GM23338 (cell line): ENCODE results near the gene SBF2. TPM values are rescaled to one million over a fixed set of nuclear protein-coding genes. Genes with fewer than 3 reads are reported as not detected.

Experiments used
- ATAC-seq: fragments of 200-7000 bp; cut with Tn5 transposase; 3 replicates; pipeline ENCODE4 v1.9.1; 2020
- DNase-seq: peaks from one replicate; pipeline ENCODE4 v3.0.0-alpha.2; 2015; ENCODE audit warnings: low spot score
- H2AFZ ChIP-seq: fragments of 200-600 bp; sonication (generic); 2 replicates; pipeline ENCODE4 v1.8.0; 2016; ENCODE audit warnings: antibody characterized with exemption, mild to moderate bottlenecking, moderate library complexity
- H3F3A ChIP-seq: fragments of 200-600 bp; sonication (generic); replicated peaks from 2 replicates; pipeline ENCODE4 v1.8.0; 2017; ENCODE audit warnings: antibody characterized with exemption, mixed run types, low read depth
- H3K27ac ChIP-seq: fragments of 200-600 bp; sonication (generic); 2 replicates; pipeline ENCODE4 v1.6.1; 2016; ENCODE audit warnings: low read depth
- H3K27me3 ChIP-seq: fragments of 200-600 bp; sonication (generic); 2 replicates; pipeline ENCODE4 v1.8.0; 2016; ENCODE audit warnings: mild to moderate bottlenecking, mixed run types, moderate library complexity; ENCODE audit not compliant: insufficient read depth
- H3K36me3 ChIP-seq: fragments of 200-600 bp; sonication (generic); 2 replicates; pipeline ENCODE4 v1.8.0; 2016; ENCODE audit warnings: mild to moderate bottlenecking; ENCODE audit not compliant: insufficient read depth
- H3K4me1 ChIP-seq: fragments of 200-600 bp; sonication (generic); 2 replicates; pipeline ENCODE4 v1.8.0; 2016; ENCODE audit warnings: mild to moderate bottlenecking, moderate library complexity; ENCODE audit not compliant: insufficient read depth
- H3K4me2 ChIP-seq: fragments of 200-600 bp; sonication (generic); 2 replicates; pipeline ENCODE4 v1.7.1; 2017; ENCODE audit warnings: mixed run types
- H3K4me3 ChIP-seq: fragments of 200-600 bp; sonication (generic); 2 replicates; pipeline ENCODE4 v1.6.1; 2016; ENCODE audit warnings: mixed run types
- H3K79me2 ChIP-seq: fragments of 200-600 bp; sonication (generic); replicated peaks from 2 replicates; pipeline ENCODE4 v1.8.0; 2017; ENCODE audit warnings: mild to moderate bottlenecking; ENCODE audit not compliant: insufficient read depth
- H3K9me2 ChIP-seq: fragments of 200-600 bp; sonication (generic); 2 replicates; pipeline ENCODE4 v1.8.0; 2017; ENCODE audit not compliant: insufficient read depth
- H4K20me1 ChIP-seq: fragments of 200-600 bp; sonication (generic); replicated peaks from 2 replicates; pipeline ENCODE4 v1.8.0; 2017; ENCODE audit warnings: mild to moderate bottlenecking; ENCODE audit not compliant: insufficient read depth
- H3K27ac Mint-ChIP-seq: 2 replicates; pipeline ENCODE4 v1.8.0; 2020; ENCODE audit warnings: inconsistent platforms, mild to moderate bottlenecking, moderate library complexity, mixed read lengths
- H3K27me3 Mint-ChIP-seq: 3 replicates; pipeline ENCODE4 v1.8.0; 2022; ENCODE audit warnings: low read depth, mild to moderate bottlenecking, moderate library complexity, mixed read lengths, inconsistent platforms; ENCODE audit not compliant: insufficient read depth, poor library complexity
- H3K36me3 Mint-ChIP-seq: 3 replicates; pipeline ENCODE4 v1.8.0; 2021; ENCODE audit warnings: low read depth, mild to moderate bottlenecking, inconsistent platforms, moderate library complexity, mixed read lengths
- H3K4me1 Mint-ChIP-seq: 3 replicates; pipeline ENCODE4 v1.8.0; 2020; ENCODE audit warnings: mild to moderate bottlenecking, inconsistent platforms, mixed read lengths
- H3K4me3 Mint-ChIP-seq: 3 replicates; pipeline ENCODE4 v1.8.0; 2021; ENCODE audit warnings: moderate library complexity, mild to moderate bottlenecking, inconsistent platforms, mixed read lengths
- H3K9me3 Mint-ChIP-seq: 3 replicates; pipeline ENCODE4 v1.8.0; 2020; ENCODE audit warnings: moderate library complexity, mild to moderate bottlenecking, inconsistent platforms, mixed read lengths
- CREB1 ChIP-seq: fragments of 250-450 bp; sonication (Bioruptor Pico); IDR thresholded peaks from 2 replicates; pipeline ENCODE4 v1.5.0; 2020; ENCODE audit warnings: low read depth, mild to moderate bottlenecking, moderate library complexity
- EZH2 ChIP-seq: fragments of 200-600 bp; sonication (generic); IDR thresholded peaks from one replicate; pipeline ENCODE4 v1.8.0; 2017; ENCODE audit warnings: antibody characterized with exemption, mild to moderate bottlenecking, low read depth; ENCODE audit not compliant: unreplicated experiment
- EZH2phosphoT487 ChIP-seq: fragments of 200-600 bp; sonication (generic); IDR thresholded peaks from one replicate; pipeline ENCODE4 v1.8.1; 2018; ENCODE audit warnings: antibody characterized with exemption; ENCODE audit not compliant: unreplicated experiment
- JUNB ChIP-seq: IDR thresholded peaks from one replicate; pipeline ENCODE4 v1.6.1; 2016; ENCODE audit warnings: antibody characterized with exemption; ENCODE audit not compliant: unreplicated experiment
- NANOG ChIP-seq: IDR thresholded peaks from 2 replicates; pipeline ENCODE4 v1.6.1; 2016; ENCODE audit warnings: antibody characterized with exemption, borderline replicate concordance
- POLR2AphosphoS5 ChIP-seq: IDR thresholded peaks from 2 replicates; pipeline ENCODE4 v1.6.1; 2016; ENCODE audit warnings: antibody characterized with exemption, low read depth
- STAT1 ChIP-seq: IDR thresholded peaks from one replicate; pipeline ENCODE4 v1.6.1; 2016; ENCODE audit warnings: antibody characterized with exemption; ENCODE audit not compliant: unreplicated experiment
- ZNF114 ChIP-seq: fragments of 250-450 bp; sonication (Bioruptor Pico); IDR thresholded peaks from 2 replicates; pipeline ENCODE4 v1.5.0; 2020; ENCODE audit warnings: mild to moderate bottlenecking, moderate library complexity
- ZNF331 ChIP-seq: fragments of 250-450 bp; sonication (Bioruptor Pico); IDR thresholded peaks from 2 replicates; pipeline ENCODE4 v1.5.0; 2020; ENCODE audit warnings: low read depth, mild to moderate bottlenecking, moderate library complexity
- polyA plus RNA-seq: library from polyadenylated mRNA; unstranded; fragments of >200 nt; fragmentation: Nextera tagmentation; extraction: Ambion mirVana; gene quantifications from 2 replicates; pipeline ENCODE4 v1.2.1, GENCODE V29; 2016
- total RNA-seq: library from RNA; depleted of rRNA; stranded (reverse); fragments of >200 nt; shearing (Covaris generic); gene quantifications from 2 replicates; pipeline ENCODE4 v1.2.3, GENCODE V29; 2014
- TF ChIP-seq, protein P1 (sequence below): fragments of 250-450 bp; sonication (Bioruptor Pico); IDR thresholded peaks from 2 replicates; pipeline ENCODE4 v1.5.0; 2020; ENCODE audit warnings: mild to moderate bottlenecking, moderate library complexity
- TF ChIP-seq, protein P2 (sequence below), 2 experiments: fragments of 200-600 bp in 1 of 2; sonication (generic) in 1 of 2; conservative IDR thresholded peaks; 2 replicates each; pipeline versions ENCODE4 v1.5.1 to v1.6.1; 2016 to 2017; ENCODE audit warnings: antibody characterized with exemption in 2 of 2, low read depth in 2 of 2, mild to moderate bottlenecking in 2 of 2, moderate library complexity in 1 of 2
- TF ChIP-seq, protein P3 (sequence below): IDR thresholded peaks from 2 replicates; pipeline ENCODE4 v1.6.1; 2016; ENCODE audit warnings: antibody characterized with exemption
- TF ChIP-seq, protein P4 (sequence below): IDR thresholded peaks from one replicate; pipeline ENCODE4 v1.6.1; 2018; ENCODE audit warnings: antibody characterized with exemption; ENCODE audit not compliant: unreplicated experiment

The SBF2 gene
- total and polyA plus RNA-seq, 2 experiments from 2014 or later = 25.6 to 53.5 TPM

DNA sequence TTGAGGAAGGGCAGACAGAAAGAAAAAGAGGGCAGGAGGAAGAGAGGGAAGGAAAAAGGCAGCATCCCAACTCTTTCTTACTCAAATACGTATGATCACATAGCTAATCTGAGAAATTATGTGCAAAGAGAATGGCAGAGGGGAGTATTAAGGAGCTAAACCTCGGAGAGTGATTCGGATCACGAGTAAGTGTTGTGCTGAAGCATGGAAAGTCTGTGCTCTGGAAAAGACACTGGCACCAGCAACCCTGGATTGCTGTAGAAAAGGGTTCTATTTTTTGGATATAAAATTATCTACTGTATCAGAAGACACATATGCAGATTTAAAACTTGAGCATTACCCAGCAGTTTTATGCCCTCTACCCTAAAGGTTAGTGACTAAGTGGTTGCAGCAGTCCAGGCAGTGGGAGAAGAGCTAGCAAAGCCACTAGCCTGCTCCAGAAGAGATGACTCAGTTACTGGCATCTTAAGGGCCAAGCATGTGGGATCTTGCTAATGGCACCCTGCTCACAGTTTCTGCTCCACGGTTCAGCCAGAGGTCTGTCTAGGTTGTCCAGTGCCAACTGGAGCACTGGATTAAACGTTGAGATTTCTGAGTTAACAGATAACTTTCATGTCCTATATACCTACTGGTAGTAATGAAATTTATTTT lies 478.4 kb downstream of the SBF2 start:
- Mint-ChIP-seq H3K4me1 (peaks cover 23% of the 10 kb centered on the region), H3K36me3 (peaks cover 7% of the 10 kb centered on the region; the same call in 2 of the 3 replicates), H3K4me3 (no peak overlapping the region), H3K9me3 (no peaks in the 10 kb centered on the region), H3K27ac (no peak overlapping the region), H3K27me3 (peaks cover 5% of the 10 kb centered on the region)
- Histone ChIP-seq H4K20me1 (no peaks in the 10 kb centered on the region), H3K27me3 (no peaks in the 10 kb centered on the region), H2AFZ (no peak overlapping the region), H3K4me3 (no peak overlapping the region), H3K79me2 (no peaks in the 10 kb centered on the region), H3K9me2 (no peaks in the 10 kb centered on the region), H3K4me1 (peaks cover 16% of the 10 kb centered on the region), H3K27ac (no peak overlapping the region), H3F3A (peaks cover 8% of the 10 kb centered on the region; the same call in 1 of the 2 replicates), H3K4me2 (no peak overlapping the region), H3K36me3 (peaks cover 4% of the 10 kb centered on the region; the same call in 1 of the 2 replicates)
- TF ChIP-seq STAT1 = no peak
- no peak for TF ChIP-seq POLR2AphosphoS5
- TF ChIP-seq EZH2 = no peak
- TF ChIP-seq, protein P1, sequence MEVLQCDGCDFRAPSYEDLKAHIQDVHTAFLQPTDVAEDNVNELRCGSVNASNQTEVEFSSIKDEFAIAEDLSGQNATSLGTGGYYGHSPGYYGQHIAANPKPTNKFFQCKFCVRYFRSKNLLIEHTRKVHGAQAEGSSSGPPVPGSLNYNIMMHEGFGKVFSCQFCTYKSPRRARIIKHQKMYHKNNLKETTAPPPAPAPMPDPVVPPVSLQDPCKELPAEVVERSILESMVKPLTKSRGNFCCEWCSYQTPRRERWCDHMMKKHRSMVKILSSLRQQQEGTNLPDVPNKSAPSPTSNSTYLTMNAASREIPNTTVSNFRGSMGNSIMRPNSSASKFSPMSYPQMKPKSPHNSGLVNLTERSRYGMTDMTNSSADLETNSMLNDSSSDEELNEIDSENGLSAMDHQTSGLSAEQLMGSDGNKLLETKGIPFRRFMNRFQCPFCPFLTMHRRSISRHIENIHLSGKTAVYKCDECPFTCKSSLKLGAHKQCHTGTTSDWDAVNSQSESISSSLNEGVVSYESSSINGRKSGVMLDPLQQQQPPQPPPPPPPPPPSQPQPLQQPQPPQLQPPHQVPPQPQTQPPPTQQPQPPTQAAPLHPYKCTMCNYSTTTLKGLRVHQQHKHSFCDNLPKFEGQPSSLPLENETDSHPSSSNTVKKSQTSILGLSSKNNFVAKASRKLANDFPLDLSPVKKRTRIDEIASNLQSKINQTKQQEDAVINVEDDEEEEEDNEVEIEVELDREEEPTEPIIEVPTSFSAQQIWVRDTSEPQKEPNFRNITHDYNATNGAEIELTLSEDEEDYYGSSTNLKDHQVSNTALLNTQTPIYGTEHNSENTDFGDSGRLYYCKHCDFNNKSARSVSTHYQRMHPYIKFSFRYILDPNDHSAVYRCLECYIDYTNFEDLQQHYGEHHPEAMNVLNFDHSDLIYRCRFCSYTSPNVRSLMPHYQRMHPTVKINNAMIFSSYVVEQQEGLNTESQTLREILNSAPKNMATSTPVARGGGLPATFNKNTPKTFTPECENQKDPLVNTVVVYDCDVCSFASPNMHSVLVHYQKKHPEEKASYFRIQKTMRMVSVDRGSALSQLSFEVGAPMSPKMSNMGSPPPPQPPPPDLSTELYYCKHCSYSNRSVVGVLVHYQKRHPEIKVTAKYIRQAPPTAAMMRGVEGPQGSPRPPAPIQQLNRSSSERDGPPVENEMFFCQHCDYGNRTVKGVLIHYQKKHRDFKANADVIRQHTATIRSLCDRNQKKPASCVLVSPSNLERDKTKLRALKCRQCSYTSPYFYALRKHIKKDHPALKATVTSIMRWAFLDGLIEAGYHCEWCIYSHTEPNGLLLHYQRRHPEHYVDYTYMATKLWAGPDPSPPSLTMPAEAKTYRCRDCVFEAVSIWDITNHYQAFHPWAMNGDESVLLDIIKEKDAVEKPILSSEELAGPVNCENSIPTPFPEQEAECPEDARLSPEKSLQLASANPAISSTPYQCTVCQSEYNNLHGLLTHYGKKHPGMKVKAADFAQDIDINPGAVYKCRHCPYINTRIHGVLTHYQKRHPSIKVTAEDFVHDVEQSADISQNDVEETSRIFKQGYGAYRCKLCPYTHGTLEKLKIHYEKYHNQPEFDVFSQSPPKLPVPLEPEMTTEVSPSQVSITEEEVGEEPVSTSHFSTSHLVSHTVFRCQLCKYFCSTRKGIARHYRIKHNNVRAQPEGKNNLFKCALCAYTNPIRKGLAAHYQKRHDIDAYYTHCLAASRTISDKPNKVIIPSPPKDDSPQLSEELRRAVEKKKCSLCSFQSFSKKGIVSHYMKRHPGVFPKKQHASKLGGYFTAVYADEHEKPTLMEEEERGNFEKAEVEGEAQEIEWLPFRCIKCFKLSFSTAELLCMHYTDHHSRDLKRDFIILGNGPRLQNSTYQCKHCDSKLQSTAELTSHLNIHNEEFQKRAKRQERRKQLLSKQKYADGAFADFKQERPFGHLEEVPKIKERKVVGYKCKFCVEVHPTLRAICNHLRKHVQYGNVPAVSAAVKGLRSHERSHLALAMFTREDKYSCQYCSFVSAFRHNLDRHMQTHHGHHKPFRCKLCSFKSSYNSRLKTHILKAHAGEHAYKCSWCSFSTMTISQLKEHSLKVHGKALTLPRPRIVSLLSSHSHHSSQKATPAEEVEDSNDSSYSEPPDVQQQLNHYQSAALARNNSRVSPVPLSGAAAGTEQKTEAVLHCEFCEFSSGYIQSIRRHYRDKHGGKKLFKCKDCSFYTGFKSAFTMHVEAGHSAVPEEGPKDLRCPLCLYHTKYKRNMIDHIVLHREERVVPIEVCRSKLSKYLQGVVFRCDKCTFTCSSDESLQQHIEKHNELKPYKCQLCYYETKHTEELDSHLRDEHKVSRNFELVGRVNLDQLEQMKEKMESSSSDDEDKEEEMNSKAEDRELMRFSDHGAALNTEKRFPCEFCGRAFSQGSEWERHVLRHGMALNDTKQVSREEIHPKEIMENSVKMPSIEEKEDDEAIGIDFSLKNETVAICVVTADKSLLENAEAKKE = no peak
- TF ChIP-seq NANOG = no peak
- TF ChIP-seq, protein P2, sequence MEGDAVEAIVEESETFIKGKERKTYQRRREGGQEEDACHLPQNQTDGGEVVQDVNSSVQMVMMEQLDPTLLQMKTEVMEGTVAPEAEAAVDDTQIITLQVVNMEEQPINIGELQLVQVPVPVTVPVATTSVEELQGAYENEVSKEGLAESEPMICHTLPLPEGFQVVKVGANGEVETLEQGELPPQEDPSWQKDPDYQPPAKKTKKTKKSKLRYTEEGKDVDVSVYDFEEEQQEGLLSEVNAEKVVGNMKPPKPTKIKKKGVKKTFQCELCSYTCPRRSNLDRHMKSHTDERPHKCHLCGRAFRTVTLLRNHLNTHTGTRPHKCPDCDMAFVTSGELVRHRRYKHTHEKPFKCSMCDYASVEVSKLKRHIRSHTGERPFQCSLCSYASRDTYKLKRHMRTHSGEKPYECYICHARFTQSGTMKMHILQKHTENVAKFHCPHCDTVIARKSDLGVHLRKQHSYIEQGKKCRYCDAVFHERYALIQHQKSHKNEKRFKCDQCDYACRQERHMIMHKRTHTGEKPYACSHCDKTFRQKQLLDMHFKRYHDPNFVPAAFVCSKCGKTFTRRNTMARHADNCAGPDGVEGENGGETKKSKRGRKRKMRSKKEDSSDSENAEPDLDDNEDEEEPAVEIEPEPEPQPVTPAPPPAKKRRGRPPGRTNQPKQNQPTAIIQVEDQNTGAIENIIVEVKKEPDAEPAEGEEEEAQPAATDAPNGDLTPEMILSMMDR (conservative IDR thresholded peaks at IDR 0.05; ENCODE audit: low read depth in 2 of 2) = no peak
- TF ChIP-seq, protein P3, sequence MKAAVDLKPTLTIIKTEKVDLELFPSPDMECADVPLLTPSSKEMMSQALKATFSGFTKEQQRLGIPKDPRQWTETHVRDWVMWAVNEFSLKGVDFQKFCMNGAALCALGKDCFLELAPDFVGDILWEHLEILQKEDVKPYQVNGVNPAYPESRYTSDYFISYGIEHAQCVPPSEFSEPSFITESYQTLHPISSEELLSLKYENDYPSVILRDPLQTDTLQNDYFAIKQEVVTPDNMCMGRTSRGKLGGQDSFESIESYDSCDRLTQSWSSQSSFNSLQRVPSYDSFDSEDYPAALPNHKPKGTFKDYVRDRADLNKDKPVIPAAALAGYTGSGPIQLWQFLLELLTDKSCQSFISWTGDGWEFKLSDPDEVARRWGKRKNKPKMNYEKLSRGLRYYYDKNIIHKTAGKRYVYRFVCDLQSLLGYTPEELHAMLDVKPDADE = no peak
- TF ChIP-seq, protein P4, sequence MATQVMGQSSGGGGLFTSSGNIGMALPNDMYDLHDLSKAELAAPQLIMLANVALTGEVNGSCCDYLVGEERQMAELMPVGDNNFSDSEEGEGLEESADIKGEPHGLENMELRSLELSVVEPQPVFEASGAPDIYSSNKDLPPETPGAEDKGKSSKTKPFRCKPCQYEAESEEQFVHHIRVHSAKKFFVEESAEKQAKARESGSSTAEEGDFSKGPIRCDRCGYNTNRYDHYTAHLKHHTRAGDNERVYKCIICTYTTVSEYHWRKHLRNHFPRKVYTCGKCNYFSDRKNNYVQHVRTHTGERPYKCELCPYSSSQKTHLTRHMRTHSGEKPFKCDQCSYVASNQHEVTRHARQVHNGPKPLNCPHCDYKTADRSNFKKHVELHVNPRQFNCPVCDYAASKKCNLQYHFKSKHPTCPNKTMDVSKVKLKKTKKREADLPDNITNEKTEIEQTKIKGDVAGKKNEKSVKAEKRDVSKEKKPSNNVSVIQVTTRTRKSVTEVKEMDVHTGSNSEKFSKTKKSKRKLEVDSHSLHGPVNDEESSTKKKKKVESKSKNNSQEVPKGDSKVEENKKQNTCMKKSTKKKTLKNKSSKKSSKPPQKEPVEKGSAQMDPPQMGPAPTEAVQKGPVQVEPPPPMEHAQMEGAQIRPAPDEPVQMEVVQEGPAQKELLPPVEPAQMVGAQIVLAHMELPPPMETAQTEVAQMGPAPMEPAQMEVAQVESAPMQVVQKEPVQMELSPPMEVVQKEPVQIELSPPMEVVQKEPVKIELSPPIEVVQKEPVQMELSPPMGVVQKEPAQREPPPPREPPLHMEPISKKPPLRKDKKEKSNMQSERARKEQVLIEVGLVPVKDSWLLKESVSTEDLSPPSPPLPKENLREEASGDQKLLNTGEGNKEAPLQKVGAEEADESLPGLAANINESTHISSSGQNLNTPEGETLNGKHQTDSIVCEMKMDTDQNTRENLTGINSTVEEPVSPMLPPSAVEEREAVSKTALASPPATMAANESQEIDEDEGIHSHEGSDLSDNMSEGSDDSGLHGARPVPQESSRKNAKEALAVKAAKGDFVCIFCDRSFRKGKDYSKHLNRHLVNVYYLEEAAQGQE = no peak
- no peak for TF ChIP-seq ZNF114 (CRISPR knock-in tag)
- no peak for TF ChIP-seq JUNB
- TF ChIP-seq EZH2phosphoT487 = no peak
- TF ChIP-seq CREB1 (CRISPR knock-in tag) = no peak
- TF ChIP-seq ZNF331 = no peak
- ATAC-seq (no peak), DNase-seq (no peak)
